IMR-90 (cell line): ENCODE measurements around the gene OGFR. TPM values are rescaled to one million over a fixed set of nuclear protein-coding genes. Genes with fewer than 3 reads are reported as not detected.

Experiments used
- ATAC-seq: fragments of 200-7000 bp; cut with Tn5 transposase; 2 replicates; pipeline ENCODE4 v1.9.1; 2020; ENCODE audit warnings: low read depth, mild to moderate bottlenecking, moderate library complexity
- BruUV-seq: library from RNA; stranded (reverse); fragments of 400-500 nt; replicated peaks from 2 replicates; lab custom pipeline; 2021; lab: Mats Ljungman, UMichigan
- CTCF ChIA-PET: fragments of 300-600 bp; formaldehyde crosslinking; extraction: SDS; loops from one replicate; lab custom pipeline; 2021; ENCODE audit warnings: antibody characterized with exemption; lab: Yijun Ruan, JAX
- POLR2A ChIA-PET: fragments of 300-600 bp; sonication (Branson Sonifier 250); formaldehyde crosslinking; loops from one replicate; lab custom pipeline; 2022; ENCODE audit warnings: antibody characterized with exemption; ENCODE audit not compliant: unreplicated experiment; lab: Charles Lee
- DNase-seq: peaks from one replicate; pipeline ENCODE4 v3.0.0; 2013
- H2AFZ ChIP-seq: replicated peaks from 2 replicates; pipeline ENCODE3; 2013; ENCODE audit warnings: low read length, mild to moderate bottlenecking; ENCODE audit not compliant: poor library complexity
- H2AK5ac ChIP-seq: 2 replicates; pipeline ENCODE4 v1.6.1; 2013; ENCODE audit warnings: low read depth, low read length, inconsistent platforms
- H2AK9ac ChIP-seq: replicated peaks from 2 replicates; pipeline ENCODE3; 2013; ENCODE audit warnings: mild to moderate bottlenecking, low read depth, low read length, moderate library complexity; ENCODE audit not compliant: poor library complexity
- H2BK120ac ChIP-seq: 2 replicates; pipeline ENCODE4 v1.6.1; 2013; ENCODE audit warnings: low read depth, low read length, inconsistent platforms
- H2BK15ac ChIP-seq: 3 replicates; pipeline ENCODE4 v1.6.1; 2013; ENCODE audit warnings: low read depth, low read length, inconsistent platforms
- H2BK20ac ChIP-seq: 2 replicates; pipeline ENCODE4 v1.6.1; 2013; ENCODE audit warnings: low read depth, mild to moderate bottlenecking, inconsistent platforms, low read length, moderate library complexity
- H2BK5ac ChIP-seq: 2 replicates; pipeline ENCODE4 v1.6.1; 2013; ENCODE audit warnings: mild to moderate bottlenecking, low read depth, low read length, inconsistent platforms; ENCODE audit not compliant: poor library complexity, severe bottlenecking
- H3K14ac ChIP-seq: replicated peaks from 2 replicates; pipeline ENCODE4 v1.6.1; 2013; ENCODE audit warnings: low read depth, low read length, inconsistent platforms
- H3K18ac ChIP-seq: 2 replicates; pipeline ENCODE4 v1.6.1; 2013; ENCODE audit warnings: low read depth, low read length, control low read depth
- H3K23ac ChIP-seq: 2 replicates; pipeline ENCODE4 v1.6.1; 2013; ENCODE audit warnings: low read depth, low read length, inconsistent platforms
- H3K27ac ChIP-seq: 2 replicates; pipeline ENCODE4 v1.5.1; 2013; ENCODE audit warnings: mild to moderate bottlenecking, control low read depth, low read length; ENCODE audit not compliant: insufficient read depth
- H3K27me3 ChIP-seq: 2 replicates; pipeline ENCODE4 v1.6.1; 2013; ENCODE audit warnings: low read length; ENCODE audit not compliant: control insufficient read depth, insufficient read depth
- H3K36me3 ChIP-seq: 2 replicates; pipeline ENCODE4 v1.6.1; 2013; ENCODE audit warnings: low read length, mixed read lengths; ENCODE audit not compliant: control insufficient read depth, insufficient read depth
- H3K4ac ChIP-seq: 2 replicates; pipeline ENCODE4 v1.6.1; 2013; ENCODE audit warnings: low read depth, low read length, inconsistent platforms
- H3K4me1 ChIP-seq: 2 replicates; pipeline ENCODE4 v1.6.1; 2013; ENCODE audit warnings: low read length, mixed read lengths; ENCODE audit not compliant: control insufficient read depth, insufficient read depth
- H3K4me2 ChIP-seq: 2 replicates; pipeline ENCODE4 v1.6.1; 2013; ENCODE audit warnings: low read depth, mild to moderate bottlenecking, control low read depth, low read length, moderate library complexity
- H3K4me3 ChIP-seq: 2 replicates; pipeline ENCODE4 v1.5.1; 2013; ENCODE audit warnings: low read depth, mild to moderate bottlenecking, control low read depth, low read length, moderate library complexity; ENCODE audit not compliant: insufficient read depth
- H3K56ac ChIP-seq: 2 replicates; pipeline ENCODE4 v1.6.1; 2013; ENCODE audit warnings: low read length, inconsistent platforms; ENCODE audit not compliant: insufficient read depth; ENCODE audit errors: extremely low read depth
- H3K79me1 ChIP-seq, 2 experiments: 2 replicates each; pipeline ENCODE4 v1.6.1; 2013; ENCODE audit warnings: low read length in 2 of 2, inconsistent platforms in 1 of 2, low read depth in 1 of 2
- H3K9ac ChIP-seq: 2 replicates; pipeline ENCODE4 v1.6.1; 2013; ENCODE audit warnings: low read depth, low read length, control low read depth
- H3K9me1 ChIP-seq: 2 replicates; pipeline ENCODE4 v1.6.1; 2013; ENCODE audit warnings: low read length, inconsistent platforms; ENCODE audit not compliant: insufficient read depth
- H3K9me3 ChIP-seq: 2 replicates; pipeline ENCODE4 v1.6.1; 2013; ENCODE audit warnings: low read length; ENCODE audit not compliant: control insufficient read depth, insufficient read depth
- H4K20me1 ChIP-seq: 2 replicates; pipeline ENCODE4 v1.6.1; 2013; ENCODE audit warnings: low read length, inconsistent platforms; ENCODE audit not compliant: insufficient read depth
- H4K5ac ChIP-seq: 2 replicates; pipeline ENCODE4 v1.6.1; 2013; ENCODE audit warnings: mild to moderate bottlenecking, low read depth, low read length, control low read depth
- H4K8ac ChIP-seq, 2 experiments: 2 replicates each; pipeline ENCODE4 v1.6.1; 2013; ENCODE audit warnings: low read depth in 2 of 2, low read length in 2 of 2, control low read depth in 1 of 2, inconsistent platforms in 1 of 2
- H4K91ac ChIP-seq: 2 replicates; pipeline ENCODE4 v1.6.1; 2013; ENCODE audit warnings: low read depth, low read length, inconsistent platforms; ENCODE audit not compliant: insufficient read depth
- BHLHE40 ChIP-seq: fragments of 150-350 bp; IDR thresholded peaks from 2 replicates; pipeline ENCODE4 v1.6.1; 2016; ENCODE audit warnings: mild to moderate bottlenecking, low read depth, low read length
- CEBPB ChIP-seq: IDR thresholded peaks from 2 replicates; pipeline ENCODE4 v1.6.1; 2012; ENCODE audit warnings: low read depth, low read length, improper control_type of control experiment
- CHD1 ChIP-seq: IDR thresholded peaks from 2 replicates; pipeline ENCODE4 v1.6.1; 2012; ENCODE audit warnings: low read depth, low read length, improper control_type of control experiment
- ELK1 ChIP-seq: fragments of 150-350 bp; IDR thresholded peaks from 2 replicates; pipeline ENCODE4 v1.6.1; 2016; ENCODE audit warnings: low read depth, mild to moderate bottlenecking, low read length, moderate library complexity, borderline replicate concordance
- FOS ChIP-seq: fragments of 150-350 bp; IDR thresholded peaks from 2 replicates; pipeline ENCODE4 v1.6.1; 2016; ENCODE audit warnings: low read depth, low read length
- MAFK ChIP-seq: IDR thresholded peaks from 2 replicates; pipeline ENCODE4 v1.6.1; 2012; ENCODE audit warnings: low read depth, low read length, improper control_type of control experiment
- MAZ ChIP-seq: IDR thresholded peaks from 2 replicates; pipeline ENCODE4 v1.6.1; 2012; ENCODE audit warnings: low read depth, mild to moderate bottlenecking, low read length, improper control_type of control experiment, moderate library complexity, borderline replicate concordance
- MXI1 ChIP-seq: IDR thresholded peaks from 2 replicates; pipeline ENCODE4 v1.6.1; 2012; ENCODE audit warnings: low read depth, mild to moderate bottlenecking, low read length, moderate library complexity, borderline replicate concordance
- NFE2L2 ChIP-seq: fragments of 150-350 bp; IDR thresholded peaks from 2 replicates; pipeline ENCODE4 v1.6.1; 2016; ENCODE audit warnings: low read depth, mild to moderate bottlenecking, low read length
- POLR2A ChIP-seq: IDR thresholded peaks from 2 replicates; pipeline ENCODE4 v1.6.1; 2012; ENCODE audit warnings: mild to moderate bottlenecking, low read depth, low read length
- RAD21 ChIP-seq: IDR thresholded peaks from 2 replicates; pipeline ENCODE4 v1.6.1; 2012; ENCODE audit warnings: low read length, improper control_type of control experiment
- RCOR1 ChIP-seq: IDR thresholded peaks from 2 replicates; pipeline ENCODE4 v1.6.1; 2012; ENCODE audit warnings: mild to moderate bottlenecking, low read length, improper control_type of control experiment; ENCODE audit not compliant: insufficient replicate concordance
- RFX5 ChIP-seq: IDR thresholded peaks from 2 replicates; pipeline ENCODE4 v1.8.0; 2012; ENCODE audit warnings: low read depth, mild to moderate bottlenecking, low read length, moderate library complexity
- SMC3 ChIP-seq: fragments of 150-350 bp; IDR thresholded peaks from 2 replicates; pipeline ENCODE4 v1.6.1; 2016; ENCODE audit warnings: low read depth, mild to moderate bottlenecking, antibody characterized with exemption, low read length, moderate library complexity
- USF2 ChIP-seq: fragments of 150-350 bp; IDR thresholded peaks from 2 replicates; pipeline ENCODE4 v1.6.1; 2017; ENCODE audit warnings: mild to moderate bottlenecking, antibody characterized with exemption, low read length, low read depth
- WGBS, 2 experiments: methylation state at CpG; one replicate each; pipeline versions ENCODE4 v1.1.5 to v1.1.7; 2013; ENCODE audit warnings: missing lambda C conversion rate in 2 of 2; ENCODE audit not compliant: insufficient read length in 1 of 2; ENCODE audit errors: extremely low coverage in 2 of 2; 5-methylcytosine and 5-hydroxymethylcytosine counted together
- dilution Hi-C: fragments of 300-500 bp; cut with HindIII; formaldehyde crosslinking; loops from one replicate; pipeline ENCODE4 v1.14.3; 2018; ENCODE audit warnings: low sequenced_read_pairs; ENCODE audit not compliant: unreplicated experiment
- in situ Hi-C: fragments of 300-500 bp; cut with MboI; formaldehyde crosslinking; loops from 3 replicates; pipeline ENCODE4 v1.14.3; 2019; ENCODE audit warnings: low sequenced_read_pairs, inconsistent platforms, mixed read lengths
- intact Hi-C: fragments of 100-400 bp; cut with micrococcal nuclease; formaldehyde crosslinking; loops from 2 replicates; pipeline ENCODE4 v1.10.0; 2022
- polyA plus RNA-seq, 3 experiments: library from polyadenylated mRNA; depleted of rRNA; stranded (reverse); fragments of >200 nt; gene quantifications; 2 replicates each; pipeline ENCODE4 v1.2.3, GENCODE V29; 2012; ENCODE audit warnings: low replicate concordance in 1 of 3
- total RNA-seq: library from RNA; depleted of rRNA; stranded (reverse); fragments of >200 nt; gene quantifications from 2 replicates; pipeline ENCODE4 v1.2.3, GENCODE V29; 2012
- TF ChIP-seq, protein P1 (sequence below): conservative IDR thresholded peaks from 2 replicates; pipeline ENCODE4 v1.5.1; 2012; ENCODE audit warnings: mild to moderate bottlenecking, low read depth, low read length, improper control_type of control experiment

Gene OGFR
- total and polyA plus RNA-seq, 2 of the 4 experiments (the other 2 are of a cell fraction) = 22.4 to 30.1 TPM

GRCh38 chr20:62793757-62794006 lies 11.0 kb upstream of the OGFR start:
- peak overlapping the region; percentile 83 for H3K27ac ChIP-seq
- peak overlapping the region; percentile 80 for H2AK9ac ChIP-seq
- dilution Hi-C loops (no loop called here), in situ Hi-C loops (loop anchor here (5.0 kb wide), 1 partner anchor 126 kb away; no protein-coding TSS in a partner anchor), intact Hi-C loops (loop anchor here (5.0 kb wide), 1 partner anchor 291 kb away; no protein-coding TSS in a partner anchor)
- peak overlapping the region; percentile 49 for H3K14ac ChIP-seq
- H3K9me3 ChIP-seq = no peaks in the 10 kb centered on the region
- peak overlapping the region; percentile 64 for H2BK5ac ChIP-seq
- peaks cover 7% of the 10 kb centered on the region; the same call in 1 of the 2 replicates for H3K36me3 ChIP-seq
- CTCF ChIA-PET = no interaction called here
- BruUV-seq = no TSS peak
- peak overlapping the region; percentile 67 for H4K91ac ChIP-seq
- peak overlapping the region; percentile 13 for H3K9ac ChIP-seq
- POLR2A ChIA-PET = no interaction called here
- H3K23ac ChIP-seq = peak overlapping the region; percentile 3; the same call in 1 of the 2 replicates
- H2BK15ac ChIP-seq = peak overlapping the region; percentile 40; the same call in 2 of the 3 replicates
- H3K9me1 ChIP-seq = peaks cover 17% of the 10 kb centered on the region
- H2AK5ac ChIP-seq = peak overlapping the region; percentile 83
- 58% methylated on average over 6 of the region's 7 CpGs; no CpG with 5 or more reads in 1 of the 2 experiments for WGBS, 2 experiments
- no peaks in the 10 kb centered on the region for H3K27me3 ChIP-seq
- H2AFZ ChIP-seq = peak overlapping the region; percentile 93
- H4K8ac ChIP-seq = peak overlapping the region; percentile 94 to 97
- peak overlapping the region; percentile 74 for H3K4ac ChIP-seq
- peak overlapping the region; percentile 92 for H4K5ac ChIP-seq
- peaks cover 25% of the 10 kb centered on the region for H3K4me1 ChIP-seq
- DNase-seq (no peak), ATAC-seq (no peak)
- no peak for TF ChIP-seq CEBPB
- no peak for TF ChIP-seq MAZ
- no peak for TF ChIP-seq ELK1
- no peak for TF ChIP-seq USF2
- no peak for TF ChIP-seq RFX5
- TF ChIP-seq CHD1 = no peak
- no peak for TF ChIP-seq MAFK
- no peak for TF ChIP-seq BHLHE40
- no peak for TF ChIP-seq SMC3
- TF ChIP-seq NFE2L2 = no peak
- TF ChIP-seq RCOR1 = no peak
- TF ChIP-seq MXI1 = no peak
- no peak for TF ChIP-seq FOS
- TF ChIP-seq, protein P1, sequence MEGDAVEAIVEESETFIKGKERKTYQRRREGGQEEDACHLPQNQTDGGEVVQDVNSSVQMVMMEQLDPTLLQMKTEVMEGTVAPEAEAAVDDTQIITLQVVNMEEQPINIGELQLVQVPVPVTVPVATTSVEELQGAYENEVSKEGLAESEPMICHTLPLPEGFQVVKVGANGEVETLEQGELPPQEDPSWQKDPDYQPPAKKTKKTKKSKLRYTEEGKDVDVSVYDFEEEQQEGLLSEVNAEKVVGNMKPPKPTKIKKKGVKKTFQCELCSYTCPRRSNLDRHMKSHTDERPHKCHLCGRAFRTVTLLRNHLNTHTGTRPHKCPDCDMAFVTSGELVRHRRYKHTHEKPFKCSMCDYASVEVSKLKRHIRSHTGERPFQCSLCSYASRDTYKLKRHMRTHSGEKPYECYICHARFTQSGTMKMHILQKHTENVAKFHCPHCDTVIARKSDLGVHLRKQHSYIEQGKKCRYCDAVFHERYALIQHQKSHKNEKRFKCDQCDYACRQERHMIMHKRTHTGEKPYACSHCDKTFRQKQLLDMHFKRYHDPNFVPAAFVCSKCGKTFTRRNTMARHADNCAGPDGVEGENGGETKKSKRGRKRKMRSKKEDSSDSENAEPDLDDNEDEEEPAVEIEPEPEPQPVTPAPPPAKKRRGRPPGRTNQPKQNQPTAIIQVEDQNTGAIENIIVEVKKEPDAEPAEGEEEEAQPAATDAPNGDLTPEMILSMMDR = no peak
- TF ChIP-seq RAD21 = no peak
- no peak; the same call in 1 of the 2 replicates for TF ChIP-seq POLR2A
- H2BK120ac ChIP-seq = peak overlapping the region; percentile 22
- H3K56ac ChIP-seq = no peak overlapping the region
- peaks cover 11 to 19% of the 10 kb centered on the region in 2 experiments for H3K79me1 ChIP-seq
- H3K4me3 ChIP-seq = peak overlapping the region; percentile 27
- peaks cover 20% of the 10 kb centered on the region for H4K20me1 ChIP-seq
- H3K18ac ChIP-seq = peak overlapping the region; percentile 52
- H2BK20ac ChIP-seq = peak overlapping the region; percentile 4; the same call in 1 of the 2 replicates
- H3K4me2 ChIP-seq = peak overlapping the region; percentile 55
